NCI-H345 (cell line): ENCODE results near the gene CLK3.
"Not testable (repeated sequence)": the region's sequence is repeated elsewhere in the genome, so short reads cannot be mapped to it uniquely, and the experiment has no call there.

Source experiments
- DNase-seq: peaks from one replicate; lab custom pipeline; 2025; lab: John Stamatoyannopoulos, UW

The CLK3 gene

DNA sequence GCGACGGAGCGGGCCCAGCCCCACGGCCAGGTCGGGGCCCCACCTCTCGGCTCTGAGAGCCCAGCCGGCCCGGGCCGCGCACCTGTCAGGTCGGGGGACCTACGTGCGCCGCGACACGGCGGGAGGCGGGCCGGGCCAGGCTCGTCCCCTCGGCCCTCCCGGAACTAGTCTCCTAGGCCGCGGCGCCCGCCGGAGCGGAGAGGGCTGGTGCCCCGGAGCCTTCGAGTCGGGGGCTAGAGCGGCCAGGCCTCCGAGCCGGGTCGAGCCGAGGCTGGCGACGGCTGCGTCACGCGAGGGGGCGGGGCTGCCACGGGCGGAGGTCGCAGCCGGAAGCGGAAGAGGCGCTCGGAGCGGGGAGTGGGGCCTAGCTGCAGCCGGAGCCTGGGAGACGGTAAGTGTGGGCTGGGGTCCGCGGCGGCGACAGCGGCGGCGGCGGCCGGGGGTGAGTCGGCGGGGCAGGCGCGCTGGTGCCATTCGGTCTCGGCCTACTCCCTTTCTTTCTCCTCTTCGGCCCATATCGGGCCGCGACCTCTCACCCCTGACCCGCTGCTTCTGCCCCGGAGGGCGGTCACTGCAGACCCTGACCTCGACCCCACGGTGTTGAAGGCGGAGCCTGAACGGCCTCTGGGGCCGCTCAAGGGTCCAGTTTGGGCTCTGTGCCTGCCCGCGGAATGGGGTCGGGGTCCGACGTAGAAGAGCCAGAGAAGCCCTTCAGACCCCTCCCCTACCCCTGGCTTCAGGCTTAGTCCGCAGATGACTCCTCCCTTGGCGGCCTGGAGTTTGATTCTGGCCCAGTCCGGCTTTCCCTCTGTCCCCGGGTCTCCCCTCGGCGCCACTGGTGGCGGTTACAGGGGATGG is at the start of gene CLK3:
CLK3 (plus strand) TSS at position 329 of the 858 bp plus-strand sequence. CDS start 3,361 bp downstream, outside the sequence.
- DNase-seq = peak; percentile 94

DNA sequence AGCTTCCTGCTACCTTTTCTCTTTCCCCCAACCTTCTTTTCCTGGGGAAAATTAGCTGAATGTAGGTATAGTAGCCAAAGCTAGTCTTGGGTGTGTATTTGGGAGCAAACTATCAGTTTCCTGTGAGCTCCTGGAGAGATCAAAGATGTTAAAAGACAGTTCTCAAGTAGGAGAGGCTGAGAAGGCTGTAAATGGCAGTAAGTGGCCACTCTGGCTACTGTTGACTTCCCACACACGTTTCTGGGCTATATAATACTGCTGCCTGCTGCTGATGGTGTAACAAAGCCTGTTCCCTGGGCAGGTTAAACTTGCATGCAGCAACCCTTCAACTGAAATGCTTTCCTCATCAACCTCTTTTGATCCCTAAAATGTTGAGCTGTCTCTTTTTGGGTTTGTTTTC is 47.0 kb upstream of the CLK3 start:
- DNase-seq = no peak

DNA sequence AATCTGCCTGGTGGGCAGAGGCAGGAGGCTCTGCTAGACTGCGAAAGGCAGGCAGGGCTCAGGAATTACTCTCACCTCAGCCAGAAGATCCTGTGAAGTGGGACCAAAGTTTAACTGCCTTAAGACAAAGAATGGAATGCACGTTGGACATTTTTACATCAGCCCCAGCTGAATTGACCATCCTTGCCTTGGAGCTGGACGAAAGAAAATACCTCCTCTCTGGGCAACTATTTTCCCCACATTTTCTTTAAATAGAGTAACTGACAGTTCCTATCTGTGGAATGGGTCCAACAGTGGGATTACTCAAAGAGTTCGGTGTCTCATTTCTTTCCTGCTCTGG is 45.9 kb upstream of the CLK3 start:
- DNase-seq = no peak

DNA sequence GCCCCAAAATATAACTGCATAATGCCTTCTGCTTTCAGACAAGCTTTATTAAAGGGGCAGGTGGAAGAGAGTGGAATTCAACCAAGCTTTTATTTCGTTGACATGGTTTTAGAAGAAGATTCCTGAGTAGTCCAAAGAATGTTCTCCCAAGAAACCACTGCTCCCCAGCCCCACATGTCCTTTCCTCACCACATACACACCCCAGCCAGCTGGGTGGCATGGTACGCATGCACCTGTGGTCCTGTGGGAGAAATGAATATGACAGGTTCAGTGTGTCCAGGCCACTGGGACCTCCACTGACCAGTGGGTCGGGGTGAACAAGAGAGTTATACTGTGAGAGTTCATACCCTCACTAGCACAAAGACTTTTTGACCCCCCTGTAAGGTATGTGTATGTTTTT is 44.4 kb upstream of the CLK3 start:
- no peak for DNase-seq

DNA sequence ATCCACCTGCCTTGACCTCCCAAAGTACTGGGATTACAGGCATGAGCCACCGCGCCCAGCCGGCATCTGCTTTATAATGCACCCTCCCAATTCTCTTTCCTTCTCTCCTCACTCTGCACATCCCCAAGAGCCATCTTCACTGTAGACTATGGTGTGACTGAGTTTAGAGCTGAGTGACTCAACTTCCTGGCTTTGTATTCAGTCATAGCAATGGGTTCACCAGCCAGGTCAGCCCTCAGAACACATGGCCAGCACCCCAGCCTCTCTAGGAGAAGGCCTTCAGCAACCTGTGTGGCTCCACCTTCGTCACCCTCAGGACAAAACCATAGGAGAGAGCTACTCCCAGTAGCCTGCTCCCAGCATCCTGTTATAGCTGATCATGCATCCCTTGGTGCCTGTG is 41.6 kb upstream of the CLK3 start:
- no peak for DNase-seq

DNA sequence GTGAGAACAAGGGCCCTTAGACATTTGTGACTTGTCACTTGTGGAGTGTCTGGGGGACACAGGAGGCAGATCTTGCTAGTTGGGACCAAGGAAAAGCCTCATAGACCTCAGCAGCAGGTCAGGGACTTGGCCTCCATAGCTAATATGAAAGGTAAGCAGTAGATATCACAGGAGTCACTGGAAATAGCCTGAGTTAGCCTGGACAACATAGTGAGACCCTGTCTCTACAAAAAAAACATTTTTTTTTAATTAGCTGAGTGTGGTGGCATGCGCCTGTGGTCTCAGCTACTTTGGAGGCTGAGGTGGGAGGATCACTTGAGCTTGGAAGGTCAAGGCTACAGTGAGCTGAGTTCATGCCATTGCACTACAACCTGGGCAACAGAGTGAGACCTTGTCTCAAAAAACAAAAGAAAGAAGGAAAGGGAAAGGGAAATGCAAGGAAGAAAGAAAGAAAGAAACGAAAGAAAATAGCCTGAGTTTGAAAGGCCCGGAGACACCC is 37.1 kb upstream of the CLK3 start:
- DNase-seq = no peak

DNA sequence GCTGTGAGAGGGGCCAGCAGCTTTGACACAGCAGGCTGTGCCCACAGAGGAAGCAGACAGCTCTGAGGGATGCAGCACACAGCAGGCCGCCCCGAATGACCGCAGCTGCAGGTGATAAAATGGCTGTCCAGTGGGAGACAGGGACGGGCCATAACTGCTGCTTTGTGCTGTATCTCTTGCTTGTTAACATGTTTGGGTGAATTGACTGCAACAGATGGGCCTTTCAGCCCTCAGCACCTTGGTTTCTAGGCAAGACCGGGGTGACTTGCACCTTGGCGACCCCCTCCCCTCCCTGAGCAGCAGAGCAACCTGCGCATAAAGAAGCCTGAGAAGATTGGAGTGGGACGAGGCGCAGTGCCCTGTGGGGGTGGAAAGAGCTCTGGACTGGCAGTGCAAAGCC is 36.6 kb upstream of the CLK3 start:
- no peak for DNase-seq

DNA sequence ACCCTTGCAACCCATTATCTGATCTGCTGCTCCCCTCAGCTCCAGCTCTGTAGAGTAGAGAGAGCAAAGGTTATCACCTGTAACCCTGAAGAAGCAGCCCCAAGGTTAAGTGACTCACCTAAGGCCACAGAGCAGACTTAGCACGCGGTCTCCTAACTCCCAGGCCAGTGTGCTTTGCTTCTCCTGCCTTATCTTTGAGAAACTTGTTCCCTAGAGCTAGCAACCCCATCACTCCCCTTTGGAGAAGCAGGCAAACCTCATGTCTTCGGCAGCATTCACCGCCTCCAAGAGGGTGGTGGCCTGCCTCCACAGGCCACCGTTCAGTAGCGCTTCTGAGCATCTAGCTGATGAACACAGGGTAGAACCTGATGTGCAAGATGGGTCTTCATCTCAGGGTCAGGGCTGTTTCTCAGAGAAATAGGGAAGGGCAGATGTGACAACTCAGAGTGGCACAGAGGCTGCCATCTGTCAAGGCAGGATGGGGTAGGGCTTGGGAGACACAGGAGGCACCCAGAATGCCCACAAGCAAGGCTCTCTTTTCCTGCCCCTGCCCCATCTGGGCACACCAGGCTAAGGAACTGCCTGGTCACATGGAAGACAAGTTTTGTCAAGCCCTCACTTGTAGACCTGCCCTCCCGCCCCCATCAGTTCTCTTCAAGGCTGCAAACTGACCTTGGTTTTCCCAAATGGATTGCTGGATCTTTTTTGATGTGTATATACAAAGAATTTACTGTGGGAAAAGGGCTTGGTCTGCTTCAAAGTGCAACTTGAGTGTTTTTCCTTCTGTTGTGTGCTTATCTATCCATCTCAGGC is 34.9 kb upstream of the CLK3 start:
- no peak for DNase-seq

DNA sequence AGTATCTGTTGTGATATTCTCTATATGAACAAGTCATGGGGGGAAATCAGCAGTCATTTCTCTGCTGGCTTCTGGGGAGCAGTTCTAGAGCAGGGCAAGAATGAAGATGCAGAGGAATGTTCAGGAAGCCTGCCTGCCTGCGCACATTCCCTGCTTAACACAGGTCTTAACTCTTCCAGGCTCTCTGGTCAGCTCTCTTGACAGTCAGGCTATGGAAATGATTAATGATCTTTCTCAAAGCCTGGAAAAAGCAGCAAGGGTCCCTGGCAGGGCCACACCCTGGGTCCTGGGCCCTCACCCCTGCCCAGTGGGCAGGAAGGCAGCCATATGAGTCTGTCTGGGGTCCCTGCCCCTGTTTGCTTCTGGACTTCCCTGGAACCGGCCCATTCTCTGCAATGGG is 31.4 kb upstream of the CLK3 start:
- DNase-seq = no peak

DNA sequence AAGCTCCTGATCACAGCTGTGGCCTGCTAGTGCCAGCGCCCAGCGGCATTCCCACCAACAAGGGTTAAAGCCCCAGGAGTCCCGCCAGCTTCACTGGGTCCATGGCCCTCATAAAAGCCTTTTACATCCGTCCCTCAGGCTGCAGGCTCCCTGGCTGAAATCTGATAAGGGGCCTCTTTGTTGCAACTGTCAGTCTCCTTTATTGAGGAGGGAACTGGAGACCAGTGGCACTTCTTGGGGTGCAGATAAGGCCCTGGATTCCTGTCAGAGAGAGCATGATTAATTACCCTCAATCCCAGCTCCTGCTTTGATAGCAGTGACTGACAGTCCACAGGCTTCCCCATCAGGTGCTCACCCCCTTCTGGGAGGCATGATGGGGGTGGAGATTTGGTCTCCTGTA is 30.9 kb upstream of the CLK3 start:
- DNase-seq = no peak

DNA sequence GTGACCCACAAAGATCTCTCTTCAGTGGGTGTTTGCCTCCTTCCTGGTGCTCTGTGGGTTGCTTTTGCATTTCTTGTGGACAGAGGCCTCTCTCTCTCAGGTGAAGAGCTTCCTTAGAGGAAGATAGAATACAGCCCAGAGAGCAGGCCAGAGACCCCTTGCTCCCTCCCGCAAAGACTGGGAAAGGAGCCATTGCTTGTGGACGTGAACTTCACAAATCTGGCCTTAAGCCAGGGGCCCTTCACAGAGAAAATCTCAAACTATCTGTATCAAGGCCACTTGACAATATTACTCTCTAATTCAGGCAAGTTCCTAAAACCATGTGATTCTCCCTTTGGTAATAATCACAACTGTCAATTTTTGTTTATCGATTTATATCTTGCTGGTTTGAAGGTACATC is 30.4 kb upstream of the CLK3 start:
- no peak for DNase-seq

DNA sequence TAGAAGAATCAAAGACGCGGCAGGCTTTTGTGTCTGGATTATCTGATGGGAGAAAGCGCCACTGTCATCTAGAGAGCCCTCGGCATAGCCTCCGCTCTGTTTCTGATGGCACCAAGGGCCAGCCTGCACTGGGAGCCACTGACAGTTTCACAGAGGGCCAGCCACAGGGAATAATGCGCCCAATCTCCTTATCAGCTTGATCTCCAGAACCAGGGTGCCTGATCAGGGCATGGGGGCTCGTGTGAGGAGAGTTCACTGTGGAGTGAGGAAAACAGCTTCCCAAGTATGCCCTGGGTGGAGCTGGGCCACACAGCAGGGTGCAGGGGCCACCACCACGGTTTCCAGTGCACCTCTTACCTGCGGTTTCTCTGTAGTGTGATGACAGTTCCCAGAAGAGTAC is 29.8 kb upstream of the CLK3 start:
- DNase-seq = no peak

DNA sequence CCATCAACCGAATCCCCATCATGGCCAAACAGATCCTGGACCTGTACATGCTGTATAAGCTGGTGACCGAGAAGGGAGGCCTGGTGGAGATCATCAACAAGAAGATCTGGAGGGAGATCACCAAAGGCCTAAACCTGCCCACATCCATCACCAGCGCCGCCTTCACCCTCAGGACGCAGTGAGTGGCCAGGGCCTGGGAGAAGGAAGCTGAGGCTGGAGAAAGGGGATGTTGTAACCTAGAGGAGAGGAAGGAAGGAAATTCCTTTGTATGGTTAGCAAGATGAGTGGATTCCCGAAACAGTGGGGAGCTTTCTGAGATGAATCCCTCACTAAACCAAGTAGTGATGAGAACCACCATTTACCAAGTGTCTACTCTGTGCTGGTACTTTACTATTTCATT is 25.8 kb upstream of the CLK3 start:
- DNase-seq = no peak

DNA sequence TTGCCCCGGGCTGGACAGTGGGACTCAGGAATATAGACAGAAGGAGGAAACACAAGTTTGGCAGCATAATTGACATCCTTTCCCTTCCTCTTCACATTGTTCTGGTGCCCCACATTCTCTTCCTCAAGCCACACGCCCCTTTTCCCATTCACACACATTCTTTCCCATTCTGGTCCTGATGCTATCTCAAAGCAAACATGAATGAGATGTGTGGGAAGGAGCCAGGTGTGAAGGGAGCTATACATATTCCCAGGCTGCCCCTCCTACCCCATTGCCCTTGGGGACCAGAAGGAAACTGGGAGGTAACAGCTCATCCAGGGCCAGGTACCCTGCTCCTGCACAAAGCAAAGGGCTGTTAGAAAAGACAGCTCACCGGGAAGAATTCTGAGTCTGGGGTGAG is 23.4 kb upstream of the CLK3 start:
- no peak for DNase-seq

DNA sequence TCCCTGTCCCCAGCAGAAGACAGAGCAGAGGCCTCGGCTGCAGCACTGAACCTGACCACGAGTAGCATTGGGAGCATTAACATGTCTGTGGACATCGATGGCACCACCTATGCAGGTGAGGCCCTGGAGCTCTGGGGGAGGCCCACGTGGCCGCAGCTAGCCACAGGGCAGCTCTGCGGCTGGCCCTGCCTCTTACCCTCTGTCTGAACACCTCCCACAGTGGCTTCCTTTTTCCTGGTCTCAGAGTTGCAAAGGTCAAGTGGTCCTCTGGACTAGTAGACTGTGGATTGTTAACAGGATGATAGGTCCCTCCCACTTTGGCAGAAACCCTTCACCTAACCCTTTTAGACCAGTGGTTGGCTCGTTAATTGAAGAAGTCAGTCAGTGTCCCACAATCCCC is 22.5 kb upstream of the CLK3 start:
- no peak for DNase-seq

DNA sequence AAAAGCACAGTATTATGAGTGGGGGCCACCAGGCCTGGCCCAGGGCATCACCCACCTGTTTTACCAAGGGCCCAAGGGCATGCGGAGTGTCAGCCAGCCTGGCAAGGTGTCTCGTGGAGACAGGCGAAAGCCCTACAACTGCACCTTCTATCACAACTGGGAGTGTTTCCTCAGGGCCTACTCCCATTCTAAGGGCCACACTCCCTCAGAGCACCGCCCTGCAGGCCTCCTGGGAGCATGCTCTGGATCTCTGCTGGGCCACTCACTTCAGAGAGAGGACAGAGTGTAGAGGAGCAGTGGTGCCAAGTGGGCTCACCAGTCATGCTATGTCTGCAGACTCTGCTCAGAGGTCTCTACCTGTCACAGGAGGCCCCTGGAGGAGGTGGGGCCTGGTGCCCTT is 21.2 kb upstream of the CLK3 start:
- DNase-seq = no peak

DNA sequence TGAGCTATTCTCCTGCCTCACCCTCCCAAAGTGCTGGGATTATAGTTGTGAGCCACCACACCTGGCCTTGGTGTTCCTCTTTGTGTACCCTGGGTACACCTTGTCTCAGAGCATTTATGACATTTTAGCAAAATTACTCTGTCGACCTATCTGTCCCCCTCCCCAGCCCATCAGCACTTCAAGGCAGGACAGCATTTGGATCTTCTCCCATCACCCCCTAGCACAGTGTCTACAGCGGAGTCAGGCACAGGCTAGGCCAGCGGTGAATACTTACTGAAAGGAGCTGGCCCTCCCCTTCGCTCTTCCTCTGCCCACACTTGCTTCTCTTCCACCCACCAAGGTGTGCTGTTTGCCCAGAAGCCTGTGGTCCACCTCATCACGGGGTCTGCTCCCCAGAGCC is 20.4 kb upstream of the CLK3 start:
- no peak for DNase-seq

DNA sequence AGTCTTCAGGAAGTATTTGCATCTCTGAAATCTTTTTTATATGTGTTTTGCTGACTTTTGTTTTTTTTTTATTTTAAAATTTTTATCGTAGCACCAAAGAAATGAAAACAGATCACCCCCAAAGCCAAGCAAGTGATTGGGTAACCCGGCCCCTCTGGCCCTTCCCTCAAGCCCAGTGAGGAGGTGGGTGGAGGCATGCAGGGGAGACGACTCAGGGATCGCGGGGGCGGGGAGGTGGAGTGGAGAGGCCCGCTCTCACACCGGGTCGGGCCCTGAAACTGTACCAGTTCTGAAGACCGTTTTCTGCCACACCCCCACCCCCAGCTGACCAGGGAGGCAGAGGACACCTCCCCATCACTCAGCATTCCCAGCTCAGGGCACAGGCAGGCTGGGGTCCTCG is 18.9 kb upstream of the CLK3 start:
- DNase-seq = not testable (repeated sequence)

DNA sequence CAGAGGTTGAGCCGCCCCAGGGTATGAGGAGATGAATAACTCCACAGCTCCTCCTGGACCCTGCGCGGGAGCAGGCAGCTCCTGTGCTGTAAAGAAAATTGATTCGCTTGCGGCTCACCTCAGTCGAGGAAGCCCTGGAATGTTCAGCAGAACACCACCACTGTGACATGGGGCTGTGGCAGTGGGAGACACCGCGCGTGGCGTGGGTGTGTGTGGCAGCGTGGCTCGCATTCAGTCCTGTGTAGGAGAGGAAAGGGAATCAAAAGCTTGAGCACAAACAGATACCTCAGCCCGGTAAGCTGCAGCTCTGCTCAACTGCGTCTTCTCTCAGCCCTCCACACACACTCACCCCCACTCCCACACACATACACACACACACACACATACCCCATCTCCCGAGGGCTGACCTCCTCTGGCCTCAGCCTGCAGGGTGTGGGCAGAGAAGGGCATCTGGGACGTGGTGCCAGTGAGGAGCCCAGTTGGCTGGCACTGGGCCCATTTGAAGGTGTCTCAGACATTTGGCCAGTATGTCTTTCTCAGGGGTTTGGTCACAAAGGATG is 18.4 kb upstream of the CLK3 start:
- DNase-seq = not testable (repeated sequence)

DNA sequence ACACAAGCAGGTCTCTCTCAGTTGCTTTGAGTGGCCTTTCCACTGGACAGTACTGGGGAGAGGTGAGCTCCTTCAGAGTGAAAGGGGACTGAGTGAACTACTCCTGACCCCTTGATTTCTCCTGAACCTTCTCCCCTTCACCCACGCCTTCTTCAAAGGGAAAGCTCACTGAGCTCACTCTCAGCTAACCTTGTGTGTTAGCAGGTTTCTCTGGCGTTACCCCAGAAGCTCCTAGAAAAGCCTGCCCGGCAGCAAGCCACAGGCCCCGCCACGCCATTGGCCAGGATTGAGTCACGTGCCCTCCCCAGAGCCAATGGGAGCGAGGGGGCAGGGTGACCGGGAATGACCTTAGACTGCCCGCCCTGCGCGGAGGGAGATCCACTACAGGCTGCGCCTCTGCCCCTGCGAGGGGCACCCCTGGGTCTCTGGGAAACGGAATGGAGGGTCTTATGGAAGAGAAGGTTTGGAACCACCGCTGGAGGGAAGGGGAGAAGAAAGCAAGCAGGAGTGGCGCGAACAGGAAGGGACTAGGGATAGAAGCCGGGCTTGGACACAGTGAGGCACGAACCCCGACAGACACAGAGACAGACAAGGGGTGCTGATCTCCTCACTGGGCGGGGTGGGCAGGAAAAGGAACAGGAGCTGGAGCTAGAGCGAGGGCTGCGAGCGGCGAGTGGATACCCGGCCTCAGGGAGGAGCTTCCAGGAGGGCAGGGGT is 17.4 kb upstream of the CLK3 start:
- peak; percentile 85 for DNase-seq

DNA sequence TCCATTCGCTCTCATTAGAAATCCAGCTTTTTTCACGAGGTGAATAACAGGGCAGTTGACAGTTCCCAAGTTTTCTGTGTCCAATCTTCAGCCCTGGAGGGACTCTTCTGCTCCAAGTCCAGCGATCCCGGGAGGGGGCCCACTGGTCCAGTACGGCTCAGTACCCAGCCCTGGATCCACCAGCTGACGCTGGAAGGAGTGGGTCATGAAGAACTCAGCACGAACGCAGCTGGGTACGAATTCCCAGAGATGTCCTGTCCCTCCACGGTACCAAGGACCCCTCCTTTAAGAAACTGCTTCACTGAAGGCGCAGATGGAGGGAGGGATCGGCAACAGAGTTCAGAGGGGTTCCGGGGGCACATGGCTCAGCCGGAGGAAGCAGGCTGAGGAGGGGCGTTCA is 16.5 kb upstream of the CLK3 start:
- no peak for DNase-seq

DNA sequence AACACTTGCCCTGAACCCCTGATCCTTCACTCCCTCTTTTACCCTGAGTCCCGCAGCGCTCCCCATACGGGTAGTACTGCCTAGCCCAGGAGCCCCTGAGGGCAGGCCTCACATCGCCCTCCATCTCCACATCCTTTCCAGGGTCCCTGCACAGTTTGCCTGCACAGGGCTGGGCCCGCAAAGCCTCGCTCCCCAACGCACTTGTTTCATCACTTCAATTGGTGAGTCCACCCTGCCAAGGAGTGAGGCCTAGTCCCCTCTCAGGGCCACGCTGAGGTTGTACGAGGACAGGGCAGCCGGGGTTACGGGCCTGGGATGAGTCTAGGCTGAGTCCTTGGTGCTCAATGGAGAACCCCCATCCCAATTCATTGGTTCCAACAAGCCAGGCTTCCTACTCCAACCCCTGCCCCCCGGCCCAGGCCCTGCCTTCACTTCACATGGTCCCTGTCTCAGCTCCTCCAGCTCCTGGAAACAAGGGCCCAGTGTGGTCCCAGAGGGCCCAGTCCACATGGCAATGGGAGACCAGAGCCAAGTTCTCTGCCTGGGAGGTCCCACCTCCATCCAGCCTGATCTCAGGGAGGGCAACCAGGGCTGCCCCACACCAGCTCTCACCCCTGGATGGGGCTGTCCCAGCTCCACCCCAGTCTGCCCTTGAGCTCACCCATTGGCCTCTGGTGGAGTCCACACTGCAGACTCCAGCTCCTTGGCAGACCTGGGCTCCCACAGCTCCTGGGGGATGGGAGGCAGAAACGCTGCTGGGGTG is 12.4 kb upstream of the CLK3 start:
- no peak for DNase-seq
